HL-60 (cell line): ENCODE results near the gene SHISAL2B.

Experiments
- DNase-seq, 2 experiments: peaks; one replicate each; pipeline ENCODE4 v3.0.0-alpha.2; 2010 to 2020; ENCODE audit warnings: low read depth in 1 of 2, low spot score in 1 of 2
- H3K27ac ChIP-seq: fragments of 250-450 bp; sonication (Bioruptor Pico); replicated peaks from 2 replicates; pipeline ENCODE4 v1.5.1; 2020; ENCODE audit warnings: mild to moderate bottlenecking, moderate library complexity
- H3K27me3 ChIP-seq: fragments of 250-450 bp; sonication (Bioruptor Pico); 2 replicates; pipeline ENCODE4 v1.5.1; 2021; ENCODE audit warnings: mild to moderate bottlenecking, moderate library complexity; ENCODE audit not compliant: insufficient read depth, poor library complexity, severe bottlenecking
- H3K4me3 ChIP-seq: replicated peaks from 2 replicates; pipeline ENCODE4 v1.5.1; 2011; ENCODE audit warnings: mild to moderate bottlenecking, control low read depth, low read length; ENCODE audit not compliant: insufficient read depth
- GABPA ChIP-seq: IDR thresholded peaks from 2 replicates; pipeline ENCODE4 v1.6.1; 2012; ENCODE audit warnings: low read depth
- POLR2AphosphoS5 ChIP-seq: IDR thresholded peaks from 2 replicates; pipeline ENCODE4 v1.6.1; 2012; ENCODE audit warnings: low read depth
- SPI1 ChIP-seq: IDR thresholded peaks from 2 replicates; pipeline ENCODE4 v1.6.1; 2012; ENCODE audit warnings: low read depth, mild to moderate bottlenecking, borderline replicate concordance
- TF ChIP-seq, protein P1 (sequence below): IDR thresholded peaks from 2 replicates; pipeline ENCODE4 v1.6.1; 2012; ENCODE audit warnings: low read depth; ENCODE audit not compliant: insufficient replicate concordance
- TF ChIP-seq, protein P2 (sequence below): IDR thresholded peaks from one replicate; pipeline ENCODE4 v1.5.1; 2011; ENCODE audit warnings: low read length, control low read depth, inconsistent platforms; ENCODE audit not compliant: insufficient read depth

The SHISAL2B gene

DNA sequence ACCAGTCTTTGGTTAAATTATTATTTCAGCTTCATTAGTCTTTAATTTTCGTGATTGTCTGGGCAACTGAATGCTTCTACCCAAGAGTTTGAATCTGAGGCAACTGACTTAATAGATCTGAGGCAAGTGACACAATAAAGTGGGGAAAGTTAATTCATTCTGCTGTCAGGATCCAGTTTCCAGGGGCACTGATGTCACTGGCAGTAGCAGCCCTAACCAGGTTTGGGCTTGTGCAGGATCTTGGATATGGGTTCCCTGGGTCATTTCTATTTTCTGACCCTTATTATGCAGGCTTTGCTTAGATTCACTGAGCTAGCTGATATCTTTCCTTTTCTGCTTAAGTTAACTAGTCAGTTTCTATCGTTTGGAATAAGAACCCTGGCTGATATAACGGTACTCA is 68.6 kb downstream of the SHISAL2B start:
- TF ChIP-seq POLR2AphosphoS5 (no peak), SPI1 (no peak)
- TF ChIP-seq, protein P1, sequence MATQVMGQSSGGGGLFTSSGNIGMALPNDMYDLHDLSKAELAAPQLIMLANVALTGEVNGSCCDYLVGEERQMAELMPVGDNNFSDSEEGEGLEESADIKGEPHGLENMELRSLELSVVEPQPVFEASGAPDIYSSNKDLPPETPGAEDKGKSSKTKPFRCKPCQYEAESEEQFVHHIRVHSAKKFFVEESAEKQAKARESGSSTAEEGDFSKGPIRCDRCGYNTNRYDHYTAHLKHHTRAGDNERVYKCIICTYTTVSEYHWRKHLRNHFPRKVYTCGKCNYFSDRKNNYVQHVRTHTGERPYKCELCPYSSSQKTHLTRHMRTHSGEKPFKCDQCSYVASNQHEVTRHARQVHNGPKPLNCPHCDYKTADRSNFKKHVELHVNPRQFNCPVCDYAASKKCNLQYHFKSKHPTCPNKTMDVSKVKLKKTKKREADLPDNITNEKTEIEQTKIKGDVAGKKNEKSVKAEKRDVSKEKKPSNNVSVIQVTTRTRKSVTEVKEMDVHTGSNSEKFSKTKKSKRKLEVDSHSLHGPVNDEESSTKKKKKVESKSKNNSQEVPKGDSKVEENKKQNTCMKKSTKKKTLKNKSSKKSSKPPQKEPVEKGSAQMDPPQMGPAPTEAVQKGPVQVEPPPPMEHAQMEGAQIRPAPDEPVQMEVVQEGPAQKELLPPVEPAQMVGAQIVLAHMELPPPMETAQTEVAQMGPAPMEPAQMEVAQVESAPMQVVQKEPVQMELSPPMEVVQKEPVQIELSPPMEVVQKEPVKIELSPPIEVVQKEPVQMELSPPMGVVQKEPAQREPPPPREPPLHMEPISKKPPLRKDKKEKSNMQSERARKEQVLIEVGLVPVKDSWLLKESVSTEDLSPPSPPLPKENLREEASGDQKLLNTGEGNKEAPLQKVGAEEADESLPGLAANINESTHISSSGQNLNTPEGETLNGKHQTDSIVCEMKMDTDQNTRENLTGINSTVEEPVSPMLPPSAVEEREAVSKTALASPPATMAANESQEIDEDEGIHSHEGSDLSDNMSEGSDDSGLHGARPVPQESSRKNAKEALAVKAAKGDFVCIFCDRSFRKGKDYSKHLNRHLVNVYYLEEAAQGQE, result no peak
- H3K27me3 ChIP-seq, result no peaks in the 10 kb centered on the region
- no peak overlapping the region for H3K27ac ChIP-seq
- DNase-seq, result no peak
- H3K4me3 ChIP-seq, result no peak overlapping the region

DNA sequence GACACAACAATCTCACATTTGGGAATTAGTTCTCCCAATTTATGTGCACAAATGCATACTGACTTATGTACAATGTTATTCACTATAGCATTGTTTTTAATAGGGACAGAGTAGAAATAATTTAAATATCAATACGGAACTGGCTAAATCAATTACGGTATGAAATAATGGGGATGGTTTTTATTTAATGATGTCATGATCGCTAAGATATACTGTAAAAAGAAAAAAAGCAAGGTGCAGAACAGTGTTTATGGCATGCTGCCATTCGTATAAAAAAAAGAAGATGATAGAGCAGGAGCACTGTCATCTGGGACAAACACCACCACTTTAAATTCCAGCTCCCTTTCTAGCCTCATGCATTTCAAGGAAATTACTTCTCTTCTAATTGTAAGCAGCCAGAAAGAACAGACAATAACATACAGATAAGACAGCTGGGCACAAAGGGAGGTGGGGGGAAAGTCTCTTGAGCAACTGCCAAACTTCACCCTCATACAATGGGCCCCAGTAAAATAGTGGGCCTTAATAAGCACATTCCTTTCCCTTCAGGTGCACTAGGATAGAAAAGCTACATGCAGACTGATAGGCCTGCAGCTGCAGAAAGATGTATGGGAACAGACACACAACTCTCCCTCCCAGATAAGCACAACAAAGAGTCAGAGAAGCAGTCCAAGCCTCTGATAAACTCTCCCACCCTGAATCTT is 69.8 kb downstream of the SHISAL2B start:
- Histone ChIP-seq H3K27ac (no peak overlapping the region), H3K27me3 (no peaks in the 10 kb centered on the region), H3K4me3 (no peak overlapping the region)
- TF ChIP-seq GABPA, result no peak
- TF ChIP-seq, protein P1, result no peak
- TF ChIP-seq, protein P2, sequence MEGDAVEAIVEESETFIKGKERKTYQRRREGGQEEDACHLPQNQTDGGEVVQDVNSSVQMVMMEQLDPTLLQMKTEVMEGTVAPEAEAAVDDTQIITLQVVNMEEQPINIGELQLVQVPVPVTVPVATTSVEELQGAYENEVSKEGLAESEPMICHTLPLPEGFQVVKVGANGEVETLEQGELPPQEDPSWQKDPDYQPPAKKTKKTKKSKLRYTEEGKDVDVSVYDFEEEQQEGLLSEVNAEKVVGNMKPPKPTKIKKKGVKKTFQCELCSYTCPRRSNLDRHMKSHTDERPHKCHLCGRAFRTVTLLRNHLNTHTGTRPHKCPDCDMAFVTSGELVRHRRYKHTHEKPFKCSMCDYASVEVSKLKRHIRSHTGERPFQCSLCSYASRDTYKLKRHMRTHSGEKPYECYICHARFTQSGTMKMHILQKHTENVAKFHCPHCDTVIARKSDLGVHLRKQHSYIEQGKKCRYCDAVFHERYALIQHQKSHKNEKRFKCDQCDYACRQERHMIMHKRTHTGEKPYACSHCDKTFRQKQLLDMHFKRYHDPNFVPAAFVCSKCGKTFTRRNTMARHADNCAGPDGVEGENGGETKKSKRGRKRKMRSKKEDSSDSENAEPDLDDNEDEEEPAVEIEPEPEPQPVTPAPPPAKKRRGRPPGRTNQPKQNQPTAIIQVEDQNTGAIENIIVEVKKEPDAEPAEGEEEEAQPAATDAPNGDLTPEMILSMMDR, result no peak
- no peak for TF ChIP-seq POLR2AphosphoS5
- no peak for TF ChIP-seq SPI1
- no peak for DNase-seq

DNA sequence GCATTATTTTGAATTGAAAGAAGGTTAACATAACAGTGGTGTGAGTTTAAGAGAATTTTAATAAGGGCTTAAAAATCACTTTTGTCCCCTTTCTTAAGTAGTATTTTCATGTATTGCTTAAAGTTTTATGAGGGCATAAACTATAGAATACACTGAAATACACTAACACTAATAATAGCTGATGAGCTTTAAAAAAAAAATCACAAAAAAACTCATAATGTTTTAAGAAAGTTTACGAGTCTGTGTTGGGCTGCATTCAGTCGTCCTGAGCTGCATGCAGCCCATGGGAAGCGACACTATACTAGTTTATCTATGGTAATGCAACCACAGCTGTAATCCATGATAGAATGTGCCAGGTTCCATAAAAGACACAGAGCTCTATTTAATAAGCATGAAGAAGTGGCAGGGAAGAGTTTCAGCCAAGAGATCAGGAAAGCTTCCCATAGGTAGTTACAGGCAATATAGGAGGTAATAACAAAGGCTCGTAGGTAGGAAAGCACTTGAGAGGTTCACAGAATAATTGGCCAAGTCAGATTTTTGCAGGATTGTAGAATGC is 73.7 kb downstream of the SHISAL2B start:
- DNase-seq, result no peak
- TF ChIP-seq, protein P1, result no peak
- TF ChIP-seq, protein P2, result no peak
- TF ChIP-seq GABPA (no peak), SPI1 (no peak), POLR2AphosphoS5 (no peak)
- H3K27ac ChIP-seq, result no peak overlapping the region

More for the DNA sequence above, 73.7 kb downstream of the SHISAL2B start:
- H3K4me3 ChIP-seq, result no peak overlapping the region
- H3K27me3 ChIP-seq, result no peaks in the 10 kb centered on the region
